PC-9 (cell line): ENCODE measurements around the gene APOB. TPM values are rescaled to one million over a fixed set of nuclear protein-coding genes. Genes with fewer than 3 reads are reported as not detected.

ENCODE experiments used
- BruUV-seq: library from RNA; stranded (reverse); fragments of 400-500 nt; replicated peaks from 2 replicates; lab custom pipeline; 2021; lab: Mats Ljungman, UMichigan
- CTCF ChIA-PET: fragments of 300-600 bp; sonication (Branson Sonifier 250); formaldehyde crosslinking; loops from one replicate; lab custom pipeline; 2022; ENCODE audit warnings: antibody characterized with exemption; lab: Charles Lee
- POLR2A ChIA-PET: fragments of 300-600 bp; sonication (Branson Sonifier 250); formaldehyde crosslinking; loops from one replicate; lab custom pipeline; 2022; ENCODE audit warnings: antibody characterized with exemption; ENCODE audit not compliant: unreplicated experiment; lab: Charles Lee
- DNase-seq, 2 experiments: peaks; one replicate each; pipeline versions ENCODE4 v3.0.0 to v3.0.0-alpha.2; 2015 to 2022; ENCODE audit warnings: mixed read lengths in 1 of 2
- H2AFZ ChIP-seq: fragments of 200-600 bp; sonication (generic); 2 replicates; pipeline ENCODE4 v1.8.1; 2017; ENCODE audit warnings: antibody characterized with exemption
- H3F3A ChIP-seq: fragments of 200-600 bp; sonication (generic); 2 replicates; pipeline ENCODE4 v1.8.1; 2017; ENCODE audit warnings: antibody characterized with exemption, mild to moderate bottlenecking, low read depth; ENCODE audit not compliant: insufficient read depth
- H3K27ac ChIP-seq: fragments of 200-600 bp; sonication (generic); 2 replicates; pipeline ENCODE4 v1.6.1; 2016; ENCODE audit warnings: mixed run types
- H3K27me3 ChIP-seq: fragments of 200-600 bp; sonication (generic); 2 replicates; pipeline ENCODE4 v1.6.1; 2016; ENCODE audit warnings: low read depth, mixed run types; ENCODE audit not compliant: insufficient read depth
- H3K36me3 ChIP-seq: fragments of 200-600 bp; sonication (generic); 2 replicates; pipeline ENCODE4 v1.6.1; 2016; ENCODE audit warnings: low read depth, mixed run types
- H3K4me1 ChIP-seq: fragments of 200-600 bp; sonication (generic); replicated peaks from 2 replicates; pipeline ENCODE4 v1.6.1; 2016; ENCODE audit warnings: mixed run types; ENCODE audit not compliant: insufficient read depth
- H3K4me2 ChIP-seq: fragments of 200-600 bp; sonication (generic); 2 replicates; pipeline ENCODE4 v1.6.1; 2017; ENCODE audit warnings: mixed run types
- H3K4me3 ChIP-seq: fragments of 200-600 bp; sonication (generic); 2 replicates; pipeline ENCODE4 v1.6.1; 2016; ENCODE audit warnings: mixed run types
- H3K79me2 ChIP-seq: fragments of 200-600 bp; sonication (generic); 2 replicates; pipeline ENCODE4 v1.6.1; 2017; ENCODE audit warnings: low read depth, mixed run types
- H3K9me2 ChIP-seq: fragments of 200-600 bp; sonication (generic); 2 replicates; pipeline ENCODE4 v1.8.1; 2017; ENCODE audit warnings: mild to moderate bottlenecking; ENCODE audit not compliant: insufficient read depth
- H3K9me3 ChIP-seq: fragments of 200-600 bp; sonication (generic); 2 replicates; pipeline ENCODE4 v1.8.1; 2016; ENCODE audit warnings: low read depth; ENCODE audit not compliant: insufficient read depth
- H4K20me1 ChIP-seq: fragments of 200-600 bp; sonication (generic); 2 replicates; pipeline ENCODE4 v1.8.1; 2017; ENCODE audit not compliant: insufficient read depth
- CTCF ChIP-seq: fragments of 200-600 bp; sonication (generic); conservative IDR thresholded peaks from 2 replicates; pipeline ENCODE4 v1.6.1; 2017; ENCODE audit warnings: mixed run types, antibody characterized with exemption, mild to moderate bottlenecking, moderate library complexity
- EZH2 ChIP-seq: fragments of 200-600 bp; sonication (generic); IDR thresholded peaks from 2 replicates; pipeline ENCODE4 v1.8.0; 2017; ENCODE audit warnings: antibody characterized with exemption, low read depth
- intact Hi-C: fragments of 100-400 bp; cut with micrococcal nuclease; formaldehyde crosslinking; loops from one replicate; pipeline ENCODE4 v1.10.0; 2022; ENCODE audit not compliant: unreplicated experiment
- total RNA-seq: library from RNA; stranded (reverse); gene quantifications from 2 replicates; pipeline ENCODE4 v1.2.3, GENCODE V29; 2021

The APOB gene
- total RNA-seq, 1 experiment from 2014 or later: not detected

DNA sequence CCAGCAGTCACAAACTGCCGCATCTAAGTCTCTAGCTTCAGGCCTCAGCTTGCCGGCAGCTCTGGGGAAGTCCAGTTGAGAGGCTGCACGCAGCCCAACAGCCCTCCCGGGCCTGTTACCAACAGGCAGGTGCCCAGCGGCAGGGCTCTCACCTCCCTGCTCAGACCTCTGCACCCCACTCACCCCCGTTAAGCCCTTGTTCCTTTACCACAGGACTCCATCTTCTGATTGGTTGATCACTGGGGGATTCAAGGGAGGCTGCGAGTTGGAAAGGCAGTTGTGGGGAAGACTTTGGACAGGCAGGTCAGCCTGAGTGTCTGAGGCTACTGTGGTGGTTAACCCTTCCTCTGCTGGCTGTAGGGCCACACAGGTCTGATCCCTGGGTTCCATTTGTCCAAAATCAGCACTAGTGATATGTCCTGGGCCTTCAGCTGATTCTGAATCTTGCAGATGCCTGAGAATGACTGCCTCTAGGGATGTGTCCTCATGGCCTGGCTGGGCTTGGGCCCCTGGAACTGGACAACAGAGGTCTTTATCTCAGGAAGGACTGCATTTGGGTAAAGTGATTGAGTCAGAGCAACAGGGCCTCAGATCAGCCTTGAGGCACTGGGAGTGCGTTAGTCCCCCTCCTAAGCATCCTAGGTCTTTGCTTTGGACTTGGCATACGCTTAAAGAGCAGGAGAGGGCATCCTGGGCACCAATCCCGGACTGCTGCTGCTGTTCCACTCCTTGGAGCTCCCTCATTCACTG, 88.4 kb downstream of the APOB start:
- Histone ChIP-seq H3K27ac (no peak overlapping the region), H3K36me3 (no peaks in the 10 kb centered on the region), H3K27me3 (peaks cover 54% of the 10 kb centered on the region), H2AFZ (no peak overlapping the region), H3F3A (no peaks in the 10 kb centered on the region), H3K4me1 (no peaks in the 10 kb centered on the region), H3K4me3 (no peak overlapping the region), H3K9me3 (0 out of 2 replicates have a peak, but pooled peaks cover 4% of the 10 kb centered on the region), H4K20me1 (no peaks in the 10 kb centered on the region), H3K4me2 (no peak overlapping the region), H3K79me2 (no peaks in the 10 kb centered on the region), H3K9me2 (no peaks in the 10 kb centered on the region)
- no peak for TF ChIP-seq EZH2
- no peak for TF ChIP-seq CTCF
- BruUV-seq: no TSS peak
- intact Hi-C loops: no loop called here
- ChIA-PET CTCF (no interaction called here), POLR2A (no interaction called here)
- no peak for DNase-seq

DNA sequence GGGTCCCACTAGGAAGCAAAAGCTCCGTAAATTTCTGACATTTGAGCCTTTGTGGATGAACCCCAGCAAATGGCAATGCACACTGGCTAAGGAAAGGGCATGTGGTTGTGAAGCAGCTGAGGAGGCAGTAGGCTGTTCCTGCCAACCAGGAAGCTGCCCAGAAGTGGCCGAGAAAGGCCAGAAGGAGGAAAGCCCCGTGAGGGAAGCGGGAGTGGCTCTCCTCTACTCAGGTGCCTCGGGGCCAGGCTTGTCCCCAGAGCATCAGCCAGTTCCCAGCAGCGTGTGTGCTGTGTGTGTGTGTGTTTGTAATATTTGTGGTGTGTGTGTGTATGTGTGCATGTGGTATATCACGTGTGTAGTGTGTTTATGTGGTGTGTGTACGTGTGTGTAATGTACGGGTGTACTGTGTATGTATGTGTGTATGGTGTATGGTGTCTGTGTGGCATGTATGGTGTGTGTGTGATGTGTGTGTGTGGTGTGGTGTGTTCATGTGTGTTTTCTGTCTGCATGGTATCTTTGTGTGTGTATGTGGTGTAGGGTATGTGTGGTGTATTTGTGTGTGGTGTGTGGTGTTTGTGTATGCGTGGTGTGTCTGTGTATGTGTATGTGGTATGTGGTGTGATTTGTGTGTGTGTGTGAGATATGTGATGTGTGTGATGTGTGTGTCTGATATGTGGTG, 90.6 kb downstream of the APOB start:
- ChIA-PET POLR2A (no interaction called here), CTCF (no interaction called here)
- Histone ChIP-seq H3K27ac (no peak overlapping the region), H2AFZ (no peak overlapping the region), H3K4me1 (no peaks in the 10 kb centered on the region), H3K36me3 (no peaks in the 10 kb centered on the region), H3K4me2 (no peak overlapping the region), H3K9me3 (0 out of 2 replicates have a peak, but pooled peaks cover 4% of the 10 kb centered on the region), H3K79me2 (no peaks in the 10 kb centered on the region), H3K4me3 (no peak overlapping the region), H3K27me3 (peaks cover 53% of the 10 kb centered on the region), H3F3A (no peaks in the 10 kb centered on the region), H4K20me1 (no peaks in the 10 kb centered on the region), H3K9me2 (no peaks in the 10 kb centered on the region)
- TF ChIP-seq CTCF (no peak), EZH2 (no peak)
- intact Hi-C loops: no loop called here
- no TSS peak for BruUV-seq
- DNase-seq: no peak

Other genes starting within 250 kb of the APOB start
- 14.6 and 18.3 TPM in 2 replicates for gene LDAH, start 221.0 kb downstream of the APOB start, total RNA-seq
- 1.9 and 2.9 TPM in 2 replicates for gene TDRD15, start 79.9 kb upstream of the APOB start, total RNA-seq